Sigmoid colon (tissue), 4 donors: ENCODE data around the gene NUMB.

Experiments used
- EP300 ChIP-seq, 4 donors: sonication (generic); formaldehyde crosslinking; IDR thresholded peaks; one replicate each; pipeline ENCODE4 v1.6.1; 2017; ENCODE audit warnings: antibody characterized with exemption in 4 of 4
- POLR2A ChIP-seq, 2 donors: fragments of 450-650 bp; IDR thresholded peaks; one replicate each; pipeline ENCODE4 v1.6.1; 2016; ENCODE audit warnings: antibody characterized with exemption in 2 of 2, mild to moderate bottlenecking in 2 of 2, moderate library complexity in 2 of 2
- POLR2AphosphoS5 ChIP-seq, 4 donors: sonication (generic); formaldehyde crosslinking; IDR thresholded peaks; one replicate each; pipeline ENCODE4 v1.6.1; 2017; ENCODE audit warnings: antibody characterized with exemption in 4 of 4
- TF ChIP-seq, protein P1 (sequence below), 4 experiments: fragments of 450-650 bp in 3 of 4; fragments of 200-600 bp in 1 of 4; IDR thresholded peaks; one replicate each; pipeline ENCODE4 v1.5.1; 2016 to 2019; ENCODE audit warnings: antibody characterized with exemption in 4 of 4, mild to moderate bottlenecking in 3 of 4, moderate library complexity in 2 of 4

DNA sequence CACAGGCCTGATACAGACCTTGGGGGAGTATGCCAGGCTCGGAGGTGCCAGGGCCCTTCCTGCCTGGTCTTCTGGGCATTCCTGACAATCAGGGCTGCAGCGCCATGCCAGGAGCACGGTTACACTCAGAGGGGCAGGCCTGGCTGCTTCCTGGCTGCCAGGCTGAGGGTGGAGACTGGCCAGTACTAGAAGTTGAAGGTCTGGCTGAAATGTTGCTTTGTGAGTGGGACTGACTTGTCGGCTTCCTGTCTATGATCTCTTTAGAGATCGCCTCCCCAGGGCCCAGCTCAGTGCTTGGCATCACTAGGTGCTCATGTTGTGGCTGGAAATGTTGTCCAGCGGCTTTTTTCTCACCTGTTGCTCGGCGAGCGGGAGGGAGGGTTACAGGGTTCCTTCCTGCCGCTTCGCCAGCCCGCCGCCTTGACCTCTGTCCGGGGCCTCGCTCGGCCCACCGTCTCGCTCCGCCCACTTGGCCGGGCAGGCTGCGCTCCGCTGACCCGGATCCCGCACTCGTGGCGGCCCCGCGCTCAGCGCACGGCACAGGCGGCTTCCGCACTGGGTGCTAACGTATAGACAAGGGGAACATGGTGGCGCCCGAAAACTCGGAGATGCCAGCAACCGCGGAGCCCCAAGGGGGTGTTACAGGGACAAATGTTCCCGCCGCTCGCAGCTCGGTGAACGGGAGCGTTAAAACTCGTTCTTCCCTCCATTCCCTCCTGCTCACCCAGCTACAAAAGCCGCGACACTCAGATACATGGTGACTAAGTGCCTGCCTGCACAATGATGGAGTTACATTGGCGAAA, 188.4 kb downstream of the NUMB start:
- TF ChIP-seq, protein P1, sequence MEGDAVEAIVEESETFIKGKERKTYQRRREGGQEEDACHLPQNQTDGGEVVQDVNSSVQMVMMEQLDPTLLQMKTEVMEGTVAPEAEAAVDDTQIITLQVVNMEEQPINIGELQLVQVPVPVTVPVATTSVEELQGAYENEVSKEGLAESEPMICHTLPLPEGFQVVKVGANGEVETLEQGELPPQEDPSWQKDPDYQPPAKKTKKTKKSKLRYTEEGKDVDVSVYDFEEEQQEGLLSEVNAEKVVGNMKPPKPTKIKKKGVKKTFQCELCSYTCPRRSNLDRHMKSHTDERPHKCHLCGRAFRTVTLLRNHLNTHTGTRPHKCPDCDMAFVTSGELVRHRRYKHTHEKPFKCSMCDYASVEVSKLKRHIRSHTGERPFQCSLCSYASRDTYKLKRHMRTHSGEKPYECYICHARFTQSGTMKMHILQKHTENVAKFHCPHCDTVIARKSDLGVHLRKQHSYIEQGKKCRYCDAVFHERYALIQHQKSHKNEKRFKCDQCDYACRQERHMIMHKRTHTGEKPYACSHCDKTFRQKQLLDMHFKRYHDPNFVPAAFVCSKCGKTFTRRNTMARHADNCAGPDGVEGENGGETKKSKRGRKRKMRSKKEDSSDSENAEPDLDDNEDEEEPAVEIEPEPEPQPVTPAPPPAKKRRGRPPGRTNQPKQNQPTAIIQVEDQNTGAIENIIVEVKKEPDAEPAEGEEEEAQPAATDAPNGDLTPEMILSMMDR (IDR thresholded peaks at IDR 0.05), result no peak
- TF ChIP-seq POLR2A (IDR thresholded peaks at IDR 0.05) (no peak), EP300 (IDR thresholded peaks at IDR 0.05) (no peak), POLR2AphosphoS5 (IDR thresholded peaks at IDR 0.05) (no peak)
